IMR-90 (cell line): ENCODE measurements around the gene RBM42. TPM values are rescaled to one million over a fixed set of nuclear protein-coding genes. Genes with fewer than 3 reads are reported as not detected.

Source experiments
- ATAC-seq: fragments of 200-7000 bp; cut with Tn5 transposase; 2 replicates; pipeline ENCODE4 v1.9.1; 2020; ENCODE audit warnings: low read depth, mild to moderate bottlenecking, moderate library complexity
- BruUV-seq: library from RNA; stranded (reverse); fragments of 400-500 nt; replicated peaks from 2 replicates; lab custom pipeline; 2021; lab: Mats Ljungman, UMichigan
- CTCF ChIA-PET: fragments of 300-600 bp; formaldehyde crosslinking; extraction: SDS; loops from one replicate; lab custom pipeline; 2021; ENCODE audit warnings: antibody characterized with exemption; lab: Yijun Ruan, JAX
- POLR2A ChIA-PET: fragments of 300-600 bp; sonication (Branson Sonifier 250); formaldehyde crosslinking; loops from one replicate; lab custom pipeline; 2022; ENCODE audit warnings: antibody characterized with exemption; ENCODE audit not compliant: unreplicated experiment; lab: Charles Lee
- DNase-seq: peaks from one replicate; pipeline ENCODE4 v3.0.0; 2013
- H2AFZ ChIP-seq: replicated peaks from 2 replicates; pipeline ENCODE3; 2013; ENCODE audit warnings: low read length, mild to moderate bottlenecking; ENCODE audit not compliant: poor library complexity
- H2AK5ac ChIP-seq: 2 replicates; pipeline ENCODE4 v1.6.1; 2013; ENCODE audit warnings: low read depth, low read length, inconsistent platforms
- H2AK9ac ChIP-seq: replicated peaks from 2 replicates; pipeline ENCODE3; 2013; ENCODE audit warnings: mild to moderate bottlenecking, low read depth, low read length, moderate library complexity; ENCODE audit not compliant: poor library complexity
- H2BK120ac ChIP-seq: 2 replicates; pipeline ENCODE4 v1.6.1; 2013; ENCODE audit warnings: low read depth, low read length, inconsistent platforms
- H2BK15ac ChIP-seq: 3 replicates; pipeline ENCODE4 v1.6.1; 2013; ENCODE audit warnings: low read depth, low read length, inconsistent platforms
- H2BK20ac ChIP-seq: 2 replicates; pipeline ENCODE4 v1.6.1; 2013; ENCODE audit warnings: low read depth, mild to moderate bottlenecking, inconsistent platforms, low read length, moderate library complexity
- H2BK5ac ChIP-seq: 2 replicates; pipeline ENCODE4 v1.6.1; 2013; ENCODE audit warnings: mild to moderate bottlenecking, low read depth, low read length, inconsistent platforms; ENCODE audit not compliant: poor library complexity, severe bottlenecking
- H3K14ac ChIP-seq: replicated peaks from 2 replicates; pipeline ENCODE4 v1.6.1; 2013; ENCODE audit warnings: low read depth, low read length, inconsistent platforms
- H3K18ac ChIP-seq: 2 replicates; pipeline ENCODE4 v1.6.1; 2013; ENCODE audit warnings: low read depth, low read length, control low read depth
- H3K23ac ChIP-seq: 2 replicates; pipeline ENCODE4 v1.6.1; 2013; ENCODE audit warnings: low read depth, low read length, inconsistent platforms
- H3K27ac ChIP-seq: 2 replicates; pipeline ENCODE4 v1.5.1; 2013; ENCODE audit warnings: mild to moderate bottlenecking, control low read depth, low read length; ENCODE audit not compliant: insufficient read depth
- H3K27me3 ChIP-seq: 2 replicates; pipeline ENCODE4 v1.6.1; 2013; ENCODE audit warnings: low read length; ENCODE audit not compliant: control insufficient read depth, insufficient read depth
- H3K36me3 ChIP-seq: 2 replicates; pipeline ENCODE4 v1.6.1; 2013; ENCODE audit warnings: low read length, mixed read lengths; ENCODE audit not compliant: control insufficient read depth, insufficient read depth
- H3K4ac ChIP-seq: 2 replicates; pipeline ENCODE4 v1.6.1; 2013; ENCODE audit warnings: low read depth, low read length, inconsistent platforms
- H3K4me1 ChIP-seq: 2 replicates; pipeline ENCODE4 v1.6.1; 2013; ENCODE audit warnings: low read length, mixed read lengths; ENCODE audit not compliant: control insufficient read depth, insufficient read depth
- H3K4me2 ChIP-seq: 2 replicates; pipeline ENCODE4 v1.6.1; 2013; ENCODE audit warnings: low read depth, mild to moderate bottlenecking, control low read depth, low read length, moderate library complexity
- H3K4me3 ChIP-seq: 2 replicates; pipeline ENCODE4 v1.5.1; 2013; ENCODE audit warnings: low read depth, mild to moderate bottlenecking, control low read depth, low read length, moderate library complexity; ENCODE audit not compliant: insufficient read depth
- H3K56ac ChIP-seq: 2 replicates; pipeline ENCODE4 v1.6.1; 2013; ENCODE audit warnings: low read length, inconsistent platforms; ENCODE audit not compliant: insufficient read depth; ENCODE audit errors: extremely low read depth
- H3K79me1 ChIP-seq, 2 experiments: 2 replicates each; pipeline ENCODE4 v1.6.1; 2013; ENCODE audit warnings: low read length in 2 of 2, inconsistent platforms in 1 of 2, low read depth in 1 of 2
- H3K9ac ChIP-seq: 2 replicates; pipeline ENCODE4 v1.6.1; 2013; ENCODE audit warnings: low read depth, low read length, control low read depth
- H3K9me1 ChIP-seq: 2 replicates; pipeline ENCODE4 v1.6.1; 2013; ENCODE audit warnings: low read length, inconsistent platforms; ENCODE audit not compliant: insufficient read depth
- H3K9me3 ChIP-seq: 2 replicates; pipeline ENCODE4 v1.6.1; 2013; ENCODE audit warnings: low read length; ENCODE audit not compliant: control insufficient read depth, insufficient read depth
- H4K20me1 ChIP-seq: 2 replicates; pipeline ENCODE4 v1.6.1; 2013; ENCODE audit warnings: low read length, inconsistent platforms; ENCODE audit not compliant: insufficient read depth
- H4K5ac ChIP-seq: 2 replicates; pipeline ENCODE4 v1.6.1; 2013; ENCODE audit warnings: mild to moderate bottlenecking, low read depth, low read length, control low read depth
- H4K8ac ChIP-seq, 2 experiments: 2 replicates each; pipeline ENCODE4 v1.6.1; 2013; ENCODE audit warnings: low read depth in 2 of 2, low read length in 2 of 2, control low read depth in 1 of 2, inconsistent platforms in 1 of 2
- H4K91ac ChIP-seq: 2 replicates; pipeline ENCODE4 v1.6.1; 2013; ENCODE audit warnings: low read depth, low read length, inconsistent platforms; ENCODE audit not compliant: insufficient read depth
- MAFK ChIP-seq: IDR thresholded peaks from 2 replicates; pipeline ENCODE4 v1.6.1; 2012; ENCODE audit warnings: low read depth, low read length, improper control_type of control experiment
- RCOR1 ChIP-seq: IDR thresholded peaks from 2 replicates; pipeline ENCODE4 v1.6.1; 2012; ENCODE audit warnings: mild to moderate bottlenecking, low read length, improper control_type of control experiment; ENCODE audit not compliant: insufficient replicate concordance
- WGBS, 2 experiments: methylation state at CpG; one replicate each; pipeline versions ENCODE4 v1.1.5 to v1.1.7; 2013; ENCODE audit warnings: missing lambda C conversion rate in 2 of 2; ENCODE audit not compliant: insufficient read length in 1 of 2; ENCODE audit errors: extremely low coverage in 2 of 2; 5-methylcytosine and 5-hydroxymethylcytosine counted together
- dilution Hi-C: fragments of 300-500 bp; cut with HindIII; formaldehyde crosslinking; loops from one replicate; pipeline ENCODE4 v1.14.3; 2018; ENCODE audit warnings: low sequenced_read_pairs; ENCODE audit not compliant: unreplicated experiment
- in situ Hi-C: fragments of 300-500 bp; cut with MboI; formaldehyde crosslinking; loops from 3 replicates; pipeline ENCODE4 v1.14.3; 2019; ENCODE audit warnings: low sequenced_read_pairs, inconsistent platforms, mixed read lengths
- intact Hi-C: fragments of 100-400 bp; cut with micrococcal nuclease; formaldehyde crosslinking; loops from 2 replicates; pipeline ENCODE4 v1.10.0; 2022
- polyA plus RNA-seq, 3 experiments: library from polyadenylated mRNA; depleted of rRNA; stranded (reverse); fragments of >200 nt; gene quantifications; 2 replicates each; pipeline ENCODE4 v1.2.3, GENCODE V29; 2012; ENCODE audit warnings: low replicate concordance in 1 of 3
- total RNA-seq: library from RNA; depleted of rRNA; stranded (reverse); fragments of >200 nt; gene quantifications from 2 replicates; pipeline ENCODE4 v1.2.3, GENCODE V29; 2012

RBM42 gene
- total and polyA plus RNA-seq, 2 of the 4 experiments (the other 2 are of a cell fraction): 19.0 to 41.5 TPM

DNA sequence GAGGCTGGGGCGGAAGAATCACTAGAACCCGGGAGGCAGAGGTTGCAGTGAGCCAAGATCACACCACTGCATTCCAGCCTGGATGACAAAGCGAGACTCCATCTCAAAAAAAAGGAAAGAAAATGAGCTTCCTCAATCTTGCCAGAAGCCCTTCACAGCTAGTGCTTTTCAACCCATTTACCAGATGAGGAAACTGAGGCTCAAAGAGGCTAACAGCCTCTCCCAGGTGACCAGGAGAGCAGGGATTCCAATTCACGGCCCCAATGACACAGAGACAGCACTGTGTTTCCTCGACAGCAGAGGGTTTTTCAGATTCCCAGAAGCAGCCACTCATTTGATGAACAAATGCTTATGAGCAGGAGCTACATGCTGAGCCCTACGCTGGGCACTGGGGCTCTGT, 40.7 kb downstream of the RBM42 start:
- Histone ChIP-seq H3K4ac (no peak overlapping the region), H3K56ac (no peak overlapping the region), H3K23ac (no peak overlapping the region), H3K36me3 (peaks cover 6% of the 10 kb centered on the region; the same call in 1 of the 2 replicates), H2AK5ac (no peak overlapping the region), H2BK5ac (no peak overlapping the region), H4K8ac (no peak overlapping the region), H3K4me3 (no peak overlapping the region), H3K14ac (no peak overlapping the region), H3K9me1 (no peaks in the 10 kb centered on the region), H3K9ac (no peak overlapping the region), H3K27me3 (peaks cover 5% of the 10 kb centered on the region; the same call in 1 of the 2 replicates), H3K18ac (no peak overlapping the region), H2BK15ac (no peak overlapping the region), H2AK9ac (no peak overlapping the region), H3K4me1 (no peaks in the 10 kb centered on the region), H3K27ac (no peak overlapping the region), H4K5ac (no peak overlapping the region), H2BK120ac (no peak overlapping the region), H4K91ac (no peak overlapping the region), H3K79me1 (no peaks in the 10 kb centered on the region), H4K20me1 (0 out of 2 replicates have a peak, but pooled peaks cover 3% of the 10 kb centered on the region), H3K4me2 (no peak overlapping the region), H2BK20ac (no peak overlapping the region), H2AFZ (no peak overlapping the region), H3K9me3 (no peaks in the 10 kb centered on the region)
- BruUV-seq: no TSS peak
- no peak for ATAC-seq
- intact Hi-C loops (no loop called here), in situ Hi-C loops (no loop called here), dilution Hi-C loops (no loop called here)
- 60% methylated on average over 2 of the region's 6 CpGs; no CpG with 5 or more reads in 1 of the 2 experiments for WGBS, 2 experiments
- POLR2A ChIA-PET: no interaction called here
- TF ChIP-seq RCOR1: no peak
- no peak for TF ChIP-seq MAFK
- CTCF ChIA-PET: interaction anchor here (0.6 kb wide), 1 partner anchor 1545 kb away, joined by 3 read pairs; no protein-coding TSS in a partner anchor
- DNase-seq: no peak
